AG04450 (cell line): ENCODE measurements around the gene NAP1L4. TPM values are rescaled to one million over a fixed set of nuclear protein-coding genes. Genes with fewer than 3 reads are reported as not detected.

Experiments used
- CTCF ChIA-PET: fragments of 300-600, 350-600 bp; formaldehyde crosslinking; extraction: SDS; loops from one replicate; lab custom pipeline; 2022; ENCODE audit warnings: antibody characterized with exemption, inconsistent platforms; lab: Charles Lee
- POLR2A ChIA-PET: fragments of 350-600 bp; formaldehyde crosslinking; extraction: SDS; loops from one replicate; lab custom pipeline; 2021; ENCODE audit warnings: antibody characterized with exemption, inconsistent platforms; lab: Yijun Ruan, JAX
- DNase-seq: peaks from one replicate; pipeline ENCODE4 v3.0.0-alpha.2; 2011; ENCODE audit warnings: low read depth, low spot score
- H3K27ac ChIP-seq: one replicate; pipeline ENCODE4 v1.5.1; 2012; ENCODE audit warnings: low read depth, low read length, control low read depth
- H3K27me3 ChIP-seq: one replicate; pipeline ENCODE4 v1.6.0; 2012; ENCODE audit warnings: low read length; ENCODE audit not compliant: control insufficient read depth, insufficient read depth
- H3K4me3 ChIP-seq: 2 replicates; pipeline ENCODE4 v1.5.1; 2011; ENCODE audit warnings: mild to moderate bottlenecking, low read depth, low read length, control low read depth
- H3K9me3 ChIP-seq: 2 replicates; pipeline ENCODE4 v1.5.1; 2012; ENCODE audit warnings: low read length; ENCODE audit not compliant: control insufficient read depth, insufficient read depth
- polyA plus RNA-seq: library from polyadenylated mRNA; depleted of rRNA; stranded (reverse); fragments of >200 nt; gene quantifications from 2 replicates; pipeline ENCODE4 v1.2.3, GENCODE V29; 2011
- TF ChIP-seq, protein P1 (sequence below): IDR thresholded peaks from 2 replicates; pipeline ENCODE4 v1.5.1; 2011; ENCODE audit warnings: low read depth, low read length, control low read depth, inconsistent platforms

Gene NAP1L4
- polyA plus RNA-seq, 1 experiment, result 107 TPM

DNA sequence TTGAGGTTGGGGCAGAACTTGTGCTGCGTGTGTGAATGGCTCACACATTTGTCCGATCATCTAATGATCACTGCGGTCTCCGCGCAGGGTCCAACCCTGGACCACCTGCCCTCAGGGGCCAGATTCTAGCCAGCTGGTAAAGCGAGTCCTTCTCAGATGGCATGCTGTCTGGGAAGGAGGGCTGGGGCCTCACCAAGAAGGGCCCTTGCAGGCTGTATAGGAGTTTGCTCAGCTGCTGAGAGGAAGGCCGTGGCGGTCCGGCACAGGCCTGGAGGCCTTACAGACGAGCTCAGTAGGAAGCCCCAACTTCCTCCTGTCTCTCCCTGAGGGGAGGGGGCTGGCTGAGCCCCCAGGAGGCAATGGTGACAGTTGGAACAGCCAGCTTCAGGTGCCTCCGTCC, 76.7 kb downstream of the NAP1L4 start:
- no peak overlapping the region for H3K4me3 ChIP-seq
- DNase-seq, result no peak
- H3K27ac ChIP-seq, result no peak overlapping the region
- H3K27me3 ChIP-seq, result no peaks in the 10 kb centered on the region
- TF ChIP-seq, protein P1, sequence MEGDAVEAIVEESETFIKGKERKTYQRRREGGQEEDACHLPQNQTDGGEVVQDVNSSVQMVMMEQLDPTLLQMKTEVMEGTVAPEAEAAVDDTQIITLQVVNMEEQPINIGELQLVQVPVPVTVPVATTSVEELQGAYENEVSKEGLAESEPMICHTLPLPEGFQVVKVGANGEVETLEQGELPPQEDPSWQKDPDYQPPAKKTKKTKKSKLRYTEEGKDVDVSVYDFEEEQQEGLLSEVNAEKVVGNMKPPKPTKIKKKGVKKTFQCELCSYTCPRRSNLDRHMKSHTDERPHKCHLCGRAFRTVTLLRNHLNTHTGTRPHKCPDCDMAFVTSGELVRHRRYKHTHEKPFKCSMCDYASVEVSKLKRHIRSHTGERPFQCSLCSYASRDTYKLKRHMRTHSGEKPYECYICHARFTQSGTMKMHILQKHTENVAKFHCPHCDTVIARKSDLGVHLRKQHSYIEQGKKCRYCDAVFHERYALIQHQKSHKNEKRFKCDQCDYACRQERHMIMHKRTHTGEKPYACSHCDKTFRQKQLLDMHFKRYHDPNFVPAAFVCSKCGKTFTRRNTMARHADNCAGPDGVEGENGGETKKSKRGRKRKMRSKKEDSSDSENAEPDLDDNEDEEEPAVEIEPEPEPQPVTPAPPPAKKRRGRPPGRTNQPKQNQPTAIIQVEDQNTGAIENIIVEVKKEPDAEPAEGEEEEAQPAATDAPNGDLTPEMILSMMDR, result no peak
- ChIA-PET CTCF (no interaction called here), POLR2A (no interaction called here)
- no peaks in the 10 kb centered on the region; the same call in 1 of the 2 replicates for H3K9me3 ChIP-seq

DNA sequence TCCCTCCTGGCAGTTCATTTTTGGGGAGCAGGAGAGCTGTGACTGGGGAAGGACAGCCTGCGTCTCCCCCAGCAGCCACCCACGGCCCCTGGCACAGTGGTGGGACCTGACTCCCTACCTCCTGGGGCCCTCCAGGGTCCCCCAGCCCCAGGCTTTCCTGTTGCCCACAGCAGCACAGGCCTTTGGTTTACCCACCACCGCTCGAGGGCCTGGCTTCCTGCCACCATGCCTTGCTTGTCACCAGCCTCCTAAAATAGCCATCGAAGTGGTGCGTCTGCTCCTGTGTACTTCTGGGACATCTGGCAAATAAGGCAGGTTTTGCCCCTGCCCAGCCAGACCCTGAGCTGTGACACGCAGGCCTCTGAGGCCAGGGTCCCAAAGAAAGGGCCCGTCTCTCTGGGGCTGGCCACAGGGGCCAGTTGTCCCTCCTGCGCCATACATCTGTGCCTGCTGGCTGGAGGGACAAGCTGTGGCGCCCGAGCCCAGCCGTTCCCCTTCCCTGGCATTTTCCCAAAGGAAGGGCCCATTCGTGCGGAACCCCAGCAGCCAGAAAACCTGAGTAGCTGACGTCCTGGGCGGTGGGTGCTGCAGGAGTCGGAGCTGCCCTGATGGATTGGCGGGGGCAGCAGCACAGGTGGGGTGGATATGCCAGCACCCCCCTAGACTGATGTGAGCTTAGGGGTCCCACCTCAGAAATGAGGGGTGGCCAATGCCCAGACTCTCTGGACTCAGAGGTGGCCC, 77.5 kb downstream of the NAP1L4 start:
- no peak for DNase-seq
- H3K27ac ChIP-seq, result no peak overlapping the region
- CTCF ChIA-PET, result interaction anchor here (0.6 kb wide), 1 partner anchor 388 kb away, joined by 3 read pairs; no protein-coding TSS in a partner anchor
- no peaks in the 10 kb centered on the region for H3K27me3 ChIP-seq
- H3K9me3 ChIP-seq, result no peaks in the 10 kb centered on the region; the same call in 1 of the 2 replicates
- H3K4me3 ChIP-seq, result no peak overlapping the region
- TF ChIP-seq, protein P1, result no peak
- POLR2A ChIA-PET, result no interaction called here

DNA sequence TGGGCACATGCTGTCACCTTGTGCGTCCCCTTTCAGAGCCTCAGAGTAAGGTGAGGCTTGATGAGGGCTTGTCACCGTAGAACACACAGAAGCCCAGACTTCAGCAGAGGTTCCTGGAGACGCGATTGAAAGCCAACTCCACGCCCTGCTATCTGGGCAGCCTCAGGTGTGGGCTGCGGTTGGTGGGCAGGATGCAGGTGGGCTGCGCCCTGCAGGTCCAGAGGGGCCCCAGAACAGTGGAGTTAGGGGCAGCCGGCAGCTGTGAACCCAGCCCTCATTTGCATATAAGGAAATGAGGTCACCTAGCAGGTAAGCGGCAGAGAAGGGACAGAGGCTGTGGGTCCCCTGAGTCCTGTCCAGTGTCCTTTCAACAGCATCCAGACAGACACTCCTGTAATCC, 78.4 kb downstream of the NAP1L4 start:
- ChIA-PET POLR2A (interaction anchor here (1.2 kb wide), 1 partner anchor 15 kb away, joined by 9 read pairs; the partner anchor contains the start of gene PHLDA2), CTCF (interaction anchor here (0.8 to 1.0 kb wide), 2 partner anchors 22 to 381 kb away, joined by 4 to 5 read pairs; no protein-coding TSS in a partner anchor)
- TF ChIP-seq, protein P1, result no peak
- no peak overlapping the region for H3K4me3 ChIP-seq
- no peak for DNase-seq
- no peaks in the 10 kb centered on the region for H3K27me3 ChIP-seq
- H3K27ac ChIP-seq, result no peak overlapping the region
- H3K9me3 ChIP-seq, result no peaks in the 10 kb centered on the region; the same call in 1 of the 2 replicates

DNA sequence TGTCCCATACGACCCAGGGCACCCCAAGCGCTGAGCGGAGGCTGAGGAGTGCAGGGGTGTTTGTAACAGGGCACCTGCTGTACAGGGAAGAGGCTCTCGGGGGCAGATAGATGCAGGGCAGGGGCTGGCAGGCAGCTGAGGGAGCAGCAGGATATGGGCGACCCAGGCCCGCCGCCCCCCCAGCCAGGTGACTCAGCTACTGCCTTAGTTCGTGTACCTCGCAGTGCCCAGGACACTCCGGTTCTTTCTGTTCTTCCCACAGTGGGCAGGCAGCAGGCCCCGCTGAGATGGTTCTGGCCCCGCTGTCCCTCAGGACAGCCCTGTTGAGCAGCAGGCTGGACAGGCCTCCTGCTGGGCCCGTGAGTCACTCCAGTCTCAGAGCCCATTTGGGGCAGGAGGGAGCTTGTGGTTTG, 79.1 kb downstream of the NAP1L4 start:
- H3K27me3 ChIP-seq, result no peaks in the 10 kb centered on the region
- H3K4me3 ChIP-seq, result no peak overlapping the region
- ChIA-PET CTCF (interaction anchor here (0.8 to 1.0 kb wide), 2 partner anchors 21 to 381 kb away, joined by 4 to 5 read pairs; no protein-coding TSS in a partner anchor), POLR2A (interaction anchor here (0.6 to 1.2 kb wide), 2 partner anchors 11 to 16 kb away, joined by 5 to 9 read pairs; partner anchors contain the start of gene PHLDA2)
- TF ChIP-seq, protein P1, result 0 out of 2 replicates have a peak, but pooled peaks have one; percentile 13
- H3K27ac ChIP-seq, result no peak overlapping the region
- no peaks in the 10 kb centered on the region; the same call in 1 of the 2 replicates for H3K9me3 ChIP-seq
- no peak for DNase-seq

DNA sequence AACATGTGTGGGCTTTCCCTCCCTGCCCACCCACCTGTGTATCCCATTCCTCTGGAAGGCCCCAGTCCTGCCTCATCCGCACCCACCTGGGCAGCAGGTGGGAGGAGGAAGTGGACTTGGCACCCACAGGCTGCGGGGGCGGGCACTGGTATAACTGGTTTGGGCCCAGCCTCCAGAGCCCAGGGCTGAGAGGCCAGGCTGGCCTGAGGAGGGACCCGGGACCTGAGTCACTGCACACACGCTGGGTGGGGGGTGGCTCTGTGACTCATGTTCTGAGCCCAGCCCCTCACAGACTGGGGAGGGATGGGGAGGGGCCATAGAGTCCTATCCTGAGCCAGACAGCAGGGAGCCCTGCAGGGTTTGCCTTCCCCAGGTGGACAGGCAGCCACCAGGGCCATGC, 79.6 kb downstream of the NAP1L4 start:
- no peak for DNase-seq
- POLR2A ChIA-PET, result interaction anchor here (1.0 to 1.2 kb wide), 3 partner anchors 10 to 17 kb away, joined by 3 to 9 read pairs (median 5); partner anchors contain the start of gene PHLDA2
- H3K27me3 ChIP-seq, result no peaks in the 10 kb centered on the region
- H3K9me3 ChIP-seq, result no peaks in the 10 kb centered on the region; the same call in 1 of the 2 replicates
- H3K27ac ChIP-seq, result peak overlapping the region; percentile 3
- H3K4me3 ChIP-seq, result no peak overlapping the region
- TF ChIP-seq, protein P1, result no peak
- CTCF ChIA-PET, result interaction anchor here (1.2 kb wide), 1 partner anchor 381 kb away, joined by 3 read pairs; no protein-coding TSS in a partner anchor
